Prostate gland (tissue), 2 donors: ENCODE results near the gene DSTN.

Experiments
- CTCF ChIP-seq, 4 experiments: fragments of 200-600 bp in 2 of 4; fragments of 450-650 bp in 2 of 4; sonication (generic) in 2 of 4; IDR thresholded peaks; 1 replicate in 3 of 4; 2 replicates in 1 of 4; pipeline ENCODE4 v1.5.1; 2016 to 2019; ENCODE audit warnings: antibody characterized with exemption in 4 of 4, mild to moderate bottlenecking in 2 of 4, moderate library complexity in 2 of 4
- POLR2A ChIP-seq: fragments of 450-650 bp; IDR thresholded peaks from one replicate; pipeline ENCODE4 v1.6.1; 2016; ENCODE audit warnings: antibody characterized with exemption, mild to moderate bottlenecking

GRCh38 chr20:17593902-17594301, 24.0 kb downstream of the DSTN start:
- TF ChIP-seq CTCF (IDR thresholded peaks at IDR 0.05) (no peak), POLR2A (no peak)
